Fibroblast of skin of scalp (primary cell): Measurements from ENCODE around the gene STRN3. TPM values are rescaled to one million over a fixed set of nuclear protein-coding genes. Genes with fewer than 3 reads are reported as not detected.
"Not testable (repeated sequence)": the region's sequence is repeated elsewhere in the genome, so short reads cannot be mapped to it uniquely, and the experiment has no call there.

ENCODE experiments used
- DNase-seq: peaks from one replicate; pipeline ENCODE4 v3.0.0-alpha.2; 2013
- polyA plus RNA-seq, 2 experiments: library from polyadenylated mRNA; unstranded; fragments of 120-200 nt; gene quantifications; one replicate each; pipeline ENCODE4 v1.2.1, GENCODE V29; 2013; ENCODE audit not compliant: insufficient read length in 2 of 2

Gene STRN3
- polyA plus RNA-seq (2013, experiment 1 of 2; ENCODE audit: insufficient read length): 31.0 TPM
- polyA plus RNA-seq (2013, experiment 2 of 2; ENCODE audit: insufficient read length): 36.2 TPM

DNA sequence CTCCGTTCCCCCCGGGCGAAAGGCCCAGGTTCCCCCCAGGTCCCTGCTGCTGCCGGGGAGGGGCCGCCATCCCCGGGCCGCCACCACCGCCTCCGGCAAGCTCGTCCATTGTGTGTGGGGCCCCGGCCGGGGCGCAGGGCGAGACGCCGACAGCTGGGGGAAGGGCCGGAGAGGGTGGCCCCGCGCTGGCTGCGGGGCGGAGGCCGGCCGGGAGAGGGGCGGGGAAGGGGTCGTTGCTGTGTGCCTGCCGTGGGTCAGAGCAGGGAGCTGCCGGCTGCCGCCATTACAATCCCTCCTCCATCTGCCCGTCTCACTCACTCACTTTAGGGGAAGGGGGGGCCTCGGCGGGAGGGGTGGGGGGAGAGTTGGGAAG, at the start of gene STRN3:
Gene STRN3 (minus strand): TSS at position 303 of the 373 bp plus-strand sequence. CDS start 194 bp downstream, at position 109.
- no peak for DNase-seq

GRCh38 chr14:31075144-31075543, 49.0 kb upstream of the STRN3 start:
- DNase-seq: no peak

DNA sequence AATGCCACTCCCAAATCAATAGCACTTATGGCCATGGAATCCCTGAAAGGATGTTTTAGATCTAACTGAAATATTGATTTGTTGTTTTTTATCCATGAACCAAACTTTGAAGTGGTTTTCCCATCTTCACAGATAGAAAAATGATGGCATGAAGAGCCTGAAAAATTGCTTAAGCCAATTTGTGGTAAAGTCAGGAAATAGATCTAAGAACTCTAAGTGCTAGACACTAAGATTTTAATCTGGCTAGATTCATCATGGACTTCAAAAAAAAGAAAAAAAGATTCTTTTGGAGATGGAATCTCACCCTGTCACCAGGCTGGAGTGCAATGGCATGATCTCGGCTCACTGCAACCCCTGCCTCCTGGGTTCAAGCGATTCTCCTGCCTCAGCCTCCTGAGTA, 45.0 kb upstream of the STRN3 start:
- DNase-seq: peak; percentile 18

- DNase-seq: peak; percentile 94
Measured at GRCh38 chr14:31070431-31070830, 44.3 kb upstream of the STRN3 start.

DNA sequence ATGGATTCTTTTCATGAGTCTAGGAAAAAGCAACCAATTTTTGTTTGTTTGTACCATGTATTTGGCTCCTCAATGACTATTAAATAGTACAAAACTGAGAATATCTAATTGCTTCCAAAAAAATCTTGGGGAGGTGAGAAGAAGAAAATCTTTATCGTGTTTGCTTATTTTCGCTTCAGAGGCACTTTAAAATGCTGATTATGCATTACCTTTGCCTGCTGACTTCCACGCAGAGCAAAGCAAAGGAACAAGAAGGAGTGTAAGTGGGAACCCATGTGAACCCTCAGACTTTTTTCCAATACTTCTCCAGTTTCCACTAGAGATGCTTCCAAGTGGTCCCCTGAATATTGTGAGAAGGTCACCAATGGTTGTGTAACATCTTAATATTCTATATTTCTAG, 43.2 kb upstream of the STRN3 start:
- DNase-seq: no peak

GRCh38 chr14:31068235-31068634, 42.1 kb upstream of the STRN3 start:
- no peak for DNase-seq

GRCh38 chr14:31062908-31063307, 36.7 kb upstream of the STRN3 start:
- DNase-seq: not testable (repeated sequence)

GRCh38 chr14:31060253-31060875, 34.2 kb upstream of the STRN3 start:
- no peak for DNase-seq

- DNase-seq: peak; percentile 54
Measured at GRCh38 chr14:31059152-31059924, 33.2 kb upstream of the STRN3 start.

GRCh38 chr14:31057701-31058364, 31.7 kb upstream of the STRN3 start:
- DNase-seq: no peak

GRCh38 chr14:31057035-31057434, 30.9 kb upstream of the STRN3 start:
- no peak for DNase-seq

GRCh38 chr14:31052905-31053586, 26.9 kb upstream of the STRN3 start:
- not testable (repeated sequence) for DNase-seq

GRCh38 chr14:31051511-31051910, 25.3 kb upstream of the STRN3 start:
- no peak for DNase-seq

DNA sequence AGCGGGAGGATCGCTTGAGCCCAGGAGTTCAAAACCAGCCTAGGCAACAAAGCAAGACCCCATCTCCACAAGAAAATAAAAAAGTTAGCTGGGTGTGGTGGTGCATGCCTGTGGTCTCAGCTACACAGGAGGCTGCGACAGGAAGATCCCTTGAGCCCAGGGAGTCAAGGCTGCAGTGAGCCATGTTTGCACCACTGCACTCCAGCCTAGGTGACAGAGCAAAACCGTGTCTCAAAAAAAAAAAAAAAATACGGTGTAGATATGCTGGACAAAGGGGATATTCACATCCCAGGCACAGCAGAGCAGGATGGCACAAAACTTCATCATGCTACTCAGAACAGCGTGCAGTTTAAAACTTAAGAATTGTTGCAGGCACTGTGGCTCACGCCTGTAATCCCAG, 24.8 kb upstream of the STRN3 start:
- no peak for DNase-seq

- DNase-seq: no peak
Measured at GRCh38 chr14:31047503-31047902, 21.3 kb upstream of the STRN3 start.

GRCh38 chr14:31045501-31046080, 19.4 kb upstream of the STRN3 start:
- no peak for DNase-seq

GRCh38 chr14:31043379-31043778, 17.2 kb upstream of the STRN3 start:
- DNase-seq: no peak

- not testable (repeated sequence) for DNase-seq
Measured at GRCh38 chr14:31042893-31043292, 16.7 kb upstream of the STRN3 start.

DNA sequence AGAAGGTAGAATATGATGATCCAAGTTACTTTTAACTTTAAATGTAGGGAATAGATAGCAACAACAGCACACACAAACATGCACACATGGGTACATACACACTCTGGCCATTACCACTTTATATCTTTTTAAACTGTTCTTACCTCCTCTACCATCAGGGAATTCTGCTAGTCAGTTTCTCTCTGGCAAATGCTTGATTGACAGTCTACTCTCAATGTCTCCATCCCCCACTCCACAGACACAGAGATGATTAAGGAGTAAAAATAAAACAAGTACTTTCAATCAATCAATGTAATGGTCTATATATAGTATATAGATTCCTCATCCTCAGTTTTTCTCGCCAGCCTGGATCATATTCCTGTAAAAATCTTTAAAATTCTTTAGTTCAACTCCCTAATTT, 16.1 kb upstream of the STRN3 start:
- no peak for DNase-seq

- no peak for DNase-seq
Measured at GRCh38 chr14:31038521-31039166, 12.5 kb upstream of the STRN3 start.

GRCh38 chr14:31037709-31038221, 11.6 kb upstream of the STRN3 start:
- DNase-seq: no peak

DNA sequence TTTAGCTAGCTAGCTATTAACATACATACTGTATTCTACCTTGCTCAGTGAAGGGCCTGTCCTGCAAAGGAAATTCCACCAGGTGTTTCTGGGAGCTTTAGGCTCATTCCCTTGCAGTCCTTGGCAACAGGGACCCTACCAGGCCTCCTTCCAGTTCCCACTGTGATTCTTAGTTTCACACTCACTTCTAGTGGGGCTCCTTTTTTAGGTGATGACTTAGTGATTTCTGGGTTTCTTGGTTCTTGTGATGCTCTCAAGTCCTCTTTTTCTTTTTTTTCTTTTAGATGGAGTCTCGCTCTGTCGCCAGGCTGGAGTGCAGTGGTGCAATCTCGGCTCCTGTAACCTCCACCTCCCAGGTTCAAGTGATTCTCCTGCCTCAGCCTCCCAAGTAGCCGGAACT, 10.4 kb upstream of the STRN3 start:
- DNase-seq: no peak
